Raji (cell line): ENCODE measurements around the gene LDLRAD2.

ENCODE experiments used
- POLR2A ChIP-seq: IDR thresholded peaks from 2 replicates; pipeline ENCODE4 v1.6.1; 2011; ENCODE audit warnings: low read depth, low read length, control low read depth; ENCODE audit not compliant: insufficient read depth

The LDLRAD2 gene

DNA sequence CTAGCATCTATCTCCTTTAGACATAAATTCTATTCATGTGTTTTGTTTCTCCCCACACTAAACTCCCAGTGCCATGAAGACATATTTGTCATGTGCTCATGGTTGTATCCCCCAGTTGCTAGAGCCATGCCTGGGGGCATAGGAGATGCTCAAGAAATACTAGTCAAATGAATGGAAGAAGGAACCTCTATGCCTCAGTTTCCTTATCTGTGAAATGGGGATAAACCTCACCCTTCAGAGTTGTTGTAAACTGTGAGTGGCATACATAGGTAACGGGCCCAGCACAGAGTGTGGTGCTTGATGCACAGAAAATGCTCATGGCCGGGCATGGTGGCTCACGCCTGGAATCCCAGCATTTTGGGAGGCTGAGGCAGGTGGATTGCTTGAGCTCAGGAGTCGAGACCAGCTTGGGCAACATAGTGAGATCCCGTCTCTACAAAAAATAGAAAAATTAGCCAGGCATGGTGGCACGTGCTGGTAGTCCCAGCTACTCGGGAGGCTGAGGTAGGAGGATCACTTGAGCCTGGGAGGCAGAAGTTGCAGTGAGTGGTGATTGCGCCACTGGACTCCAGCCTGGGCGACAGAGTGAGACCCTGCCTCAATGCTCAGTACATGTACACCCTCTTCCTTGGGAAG lies 8.7 kb downstream of the LDLRAD2 start:
- no peak for TF ChIP-seq POLR2A

DNA sequence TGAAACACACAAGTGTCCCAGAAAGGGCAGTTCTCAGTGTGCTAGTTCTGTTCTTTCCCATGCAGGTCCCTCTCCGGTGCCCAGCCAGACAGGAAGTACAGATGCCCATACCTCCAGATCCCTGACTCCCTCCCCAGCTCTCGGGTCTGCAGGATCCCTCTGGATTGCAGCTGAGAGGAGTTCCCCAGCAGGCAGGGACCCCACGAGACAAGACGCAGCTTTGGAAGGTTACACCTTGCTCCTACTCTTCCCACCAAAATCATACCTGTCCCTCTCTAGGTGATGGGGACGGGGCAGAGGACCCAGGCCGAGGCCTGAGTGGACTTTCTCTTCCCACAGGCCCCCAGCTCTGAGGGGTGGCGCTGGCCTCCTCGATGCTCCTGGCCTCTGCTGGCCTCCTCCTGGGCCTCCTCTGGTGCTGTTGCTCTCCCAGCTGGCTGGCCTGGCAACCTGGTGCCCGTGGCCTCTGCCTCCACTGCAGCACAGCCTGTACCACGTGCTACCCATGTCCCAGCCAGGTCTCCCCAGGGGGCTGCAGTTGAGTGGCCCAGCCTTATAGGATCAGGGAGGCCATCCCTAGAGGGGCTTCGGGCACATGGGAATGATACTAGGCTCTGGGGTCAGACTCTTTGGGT lies 9.4 kb downstream of the LDLRAD2 start:
- TF ChIP-seq POLR2A: no peak

DNA sequence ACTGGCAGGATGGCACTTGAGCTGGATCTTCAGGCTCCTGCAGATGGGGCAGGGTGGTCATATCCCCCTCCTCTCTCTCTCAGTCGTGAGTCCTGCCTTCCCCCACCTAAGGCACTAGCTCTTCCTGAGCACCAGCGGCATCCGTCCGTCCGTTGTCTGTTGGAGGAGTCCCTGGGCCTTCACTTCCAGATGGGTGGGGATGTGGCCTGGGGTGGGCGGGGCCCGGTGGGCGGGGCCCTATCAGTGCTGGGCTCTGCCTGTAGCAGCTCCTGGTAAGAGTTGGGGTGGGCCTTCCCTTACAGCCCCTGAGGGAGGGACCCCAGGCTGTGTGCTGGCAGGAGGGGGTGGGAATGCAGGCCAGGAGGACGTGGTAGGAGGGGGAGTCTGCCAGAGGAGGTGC lies 10.3 kb downstream of the LDLRAD2 start:
- no peak for TF ChIP-seq POLR2A

DNA sequence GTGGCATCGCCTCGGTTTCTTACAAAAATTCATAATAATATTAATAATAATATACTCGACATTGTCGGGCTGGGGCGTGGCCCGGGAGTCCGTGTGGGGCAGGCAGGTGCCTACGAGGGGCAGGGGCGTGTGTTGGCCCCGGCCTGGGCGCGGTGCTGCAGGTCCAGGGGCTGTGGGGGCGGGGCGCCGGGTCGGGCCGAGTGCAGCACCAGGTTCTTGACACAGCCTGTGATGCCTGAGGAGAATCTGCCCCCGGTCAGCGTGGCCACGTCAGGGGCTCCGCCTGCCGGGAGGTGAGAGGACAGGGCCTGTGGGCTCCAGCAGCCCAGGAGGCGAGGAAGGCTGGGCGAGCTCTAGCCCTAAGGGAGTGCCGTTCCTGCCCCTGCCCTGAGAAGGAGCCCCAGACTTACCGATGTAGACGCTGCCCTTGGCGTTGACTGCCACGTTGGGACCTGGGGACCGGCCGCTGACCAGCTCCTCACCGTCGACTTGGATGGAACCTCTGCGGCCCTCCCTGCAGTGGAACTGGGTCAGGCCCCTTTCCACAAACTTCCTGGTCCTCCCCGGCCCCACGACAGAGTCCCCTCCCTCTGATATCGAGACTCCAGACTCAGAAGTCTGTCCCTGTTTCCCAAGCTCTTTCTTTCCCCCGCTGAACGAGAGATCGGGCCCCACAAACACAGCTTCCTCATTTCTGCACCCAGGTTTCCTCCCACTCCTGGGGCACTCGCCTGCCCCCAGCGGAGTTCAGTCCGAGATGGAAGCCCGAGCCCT lies 11.3 kb downstream of the LDLRAD2 start:
- TF ChIP-seq POLR2A: no peak

DNA sequence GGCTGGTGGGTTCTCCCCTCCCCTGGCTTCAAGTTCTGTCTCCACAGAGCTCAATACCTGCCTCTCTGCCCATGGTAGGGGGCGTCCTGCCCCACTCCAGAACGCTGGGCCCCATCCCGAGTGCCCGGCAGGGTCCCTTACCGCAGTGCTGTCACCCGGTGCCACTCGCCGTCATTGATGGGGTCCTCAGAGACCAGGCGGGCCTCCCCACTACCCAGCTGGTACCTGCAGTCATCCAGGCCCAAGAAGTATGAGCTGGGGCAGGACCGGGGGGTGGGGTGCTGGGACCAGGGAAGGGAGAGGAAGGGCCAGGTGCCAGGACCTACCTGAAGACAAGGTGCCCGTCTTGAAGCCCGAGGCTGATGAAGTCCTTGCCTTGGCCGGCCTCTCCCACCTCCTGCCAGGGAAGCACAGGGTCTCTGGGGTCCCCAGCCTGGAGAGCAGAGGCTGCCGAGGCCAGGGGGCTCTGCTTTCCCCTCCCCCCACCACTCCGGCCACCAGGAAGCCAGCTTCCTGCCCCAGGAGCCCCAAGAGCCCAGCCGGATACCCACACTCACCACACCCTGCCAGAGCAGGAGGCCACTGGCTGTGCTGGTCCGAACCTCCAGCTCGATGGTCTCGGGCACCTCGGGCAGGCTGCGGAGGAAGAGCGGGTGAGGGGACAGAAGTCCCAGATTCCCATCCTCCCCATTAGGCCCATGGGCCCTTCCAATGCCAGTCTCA lies 12.1 kb downstream of the LDLRAD2 start:
- no peak for TF ChIP-seq POLR2A

DNA sequence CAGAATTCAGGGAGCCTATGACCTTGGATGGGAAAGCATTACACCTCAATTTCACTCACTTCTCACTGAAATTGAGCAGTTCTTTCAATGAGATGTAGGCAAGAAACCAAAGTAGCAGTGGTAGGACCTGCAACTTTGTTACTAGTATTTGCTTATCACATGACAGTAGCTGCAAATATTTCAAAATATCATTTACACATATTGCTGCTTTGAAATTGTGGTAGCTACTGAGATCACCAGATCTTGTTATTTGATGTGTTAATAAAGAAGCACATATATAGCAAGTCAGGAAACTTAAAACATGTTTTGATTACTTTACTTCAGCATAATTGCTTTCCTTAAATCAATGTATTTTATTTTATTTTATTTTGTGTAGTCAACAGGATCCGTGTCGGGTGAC lies 12.9 kb downstream of the LDLRAD2 start:
- no peak for TF ChIP-seq POLR2A

DNA sequence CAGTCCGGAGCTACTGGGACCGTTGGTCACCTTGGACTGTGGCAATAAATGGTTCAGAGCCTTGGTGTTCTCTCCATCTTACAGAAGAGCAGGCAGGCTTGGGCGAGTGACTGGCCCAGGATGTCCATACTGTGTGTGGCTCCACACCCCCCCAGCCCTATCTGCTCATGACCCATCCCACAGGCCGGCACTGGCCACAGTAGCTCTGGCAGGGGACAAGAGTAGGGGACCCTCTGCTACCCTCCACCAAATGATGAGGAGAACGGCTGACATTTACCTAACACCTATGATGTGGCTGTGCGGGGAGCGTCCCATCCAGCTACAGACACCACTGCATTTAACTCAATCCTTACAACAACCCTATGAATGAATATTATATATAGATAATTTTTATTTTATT lies 13.3 kb downstream of the LDLRAD2 start:
- no peak for TF ChIP-seq POLR2A

DNA sequence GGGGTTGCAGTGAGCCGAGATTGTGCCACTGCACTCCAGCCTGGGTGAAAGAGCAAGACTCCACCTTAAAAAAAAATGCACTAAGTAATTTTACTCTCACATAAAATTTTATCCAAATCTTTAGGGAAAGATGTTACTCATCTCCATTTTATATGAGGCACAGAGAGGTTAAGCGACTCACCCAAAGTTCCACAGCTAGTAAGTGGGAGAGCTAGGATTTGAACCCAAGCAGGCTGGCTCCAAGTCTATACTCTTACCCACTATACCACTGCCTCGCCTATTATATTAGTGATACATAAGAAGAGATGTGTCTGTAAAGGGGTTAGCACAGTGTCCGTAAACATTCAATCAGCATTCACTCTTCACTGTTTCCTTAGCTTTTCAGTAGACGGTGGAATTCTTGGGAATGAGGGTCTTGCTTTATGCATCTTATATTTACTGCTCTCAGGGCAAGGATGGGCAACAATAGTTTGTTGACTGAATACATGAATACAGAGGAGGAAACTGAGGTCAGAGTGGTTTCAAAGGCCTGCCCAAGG lies 15.1 kb downstream of the LDLRAD2 start:
- TF ChIP-seq POLR2A: no peak

DNA sequence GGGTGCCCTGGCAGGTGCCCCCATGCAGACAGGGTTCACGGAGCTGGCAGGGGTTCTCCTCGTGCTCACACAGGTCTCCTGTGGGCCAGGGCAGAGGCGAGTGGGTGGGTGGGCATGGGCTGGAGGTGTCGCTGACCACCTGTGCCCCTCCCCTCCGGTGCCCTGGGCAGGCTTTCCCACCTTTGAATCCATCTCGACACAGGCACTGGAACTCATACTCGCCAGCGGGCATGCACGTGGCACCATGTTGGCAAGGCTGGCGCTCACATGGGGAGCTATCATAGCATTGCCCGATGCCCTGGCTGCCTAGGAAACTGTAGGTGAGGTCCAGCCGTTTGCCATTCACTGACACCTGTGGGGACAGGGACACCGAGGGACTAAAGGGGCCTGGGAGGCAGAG lies 16.0 kb downstream of the LDLRAD2 start:
- no peak for TF ChIP-seq POLR2A

DNA sequence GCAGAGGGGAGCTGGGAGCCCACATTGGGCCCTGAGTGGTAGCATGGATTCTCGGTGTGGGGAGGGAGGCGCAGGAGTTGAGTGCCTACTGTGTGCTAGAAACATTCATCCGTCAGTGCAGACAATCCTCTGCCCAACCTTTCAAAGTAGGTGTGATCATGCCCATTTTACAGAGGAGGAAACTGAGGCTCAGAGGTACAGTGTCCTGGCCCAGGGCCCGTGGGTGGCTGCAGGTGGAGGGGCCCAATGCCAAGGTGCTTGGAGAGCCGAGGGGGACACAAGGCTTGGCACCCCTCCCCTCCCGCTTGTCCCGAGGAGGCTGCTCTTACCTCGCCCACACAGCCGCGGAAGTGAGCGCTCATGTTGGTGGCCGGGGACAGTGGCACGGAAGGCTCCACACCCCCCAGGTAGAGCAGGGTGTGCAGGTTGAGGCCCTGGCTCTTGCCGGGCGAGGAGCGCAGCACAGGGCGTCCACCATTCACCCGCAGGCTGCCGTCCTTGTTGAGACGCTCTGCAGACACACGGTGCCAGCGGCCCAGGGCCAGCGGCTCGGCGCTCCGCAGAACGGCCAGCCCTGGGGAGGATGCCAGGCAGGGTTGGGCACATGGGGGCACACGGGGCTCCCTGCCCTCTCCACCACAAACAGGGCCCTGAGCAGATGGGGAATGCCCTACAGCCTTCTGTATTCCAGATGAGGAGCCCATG lies 16.6 kb downstream of the LDLRAD2 start:
- no peak for TF ChIP-seq POLR2A

DNA sequence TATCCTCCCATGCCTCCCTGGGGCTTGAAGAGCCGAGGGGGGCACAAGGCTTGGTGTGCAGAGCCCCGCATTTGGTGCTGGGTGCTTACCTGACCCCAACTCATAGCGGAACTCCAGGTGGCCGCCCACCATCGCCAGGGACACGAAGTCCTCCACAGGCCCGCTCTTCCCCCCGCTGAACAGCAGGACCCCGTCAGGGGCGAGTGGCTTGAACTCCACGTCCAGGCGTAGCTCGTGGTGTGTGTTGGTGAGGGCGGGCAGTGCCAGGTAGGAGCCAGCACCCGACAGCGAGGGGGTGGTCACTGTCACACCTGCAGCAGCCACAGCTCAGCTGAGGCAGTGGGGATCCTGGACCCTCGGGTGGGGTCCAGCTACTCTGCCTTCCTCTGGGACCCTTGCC lies 17.2 kb downstream of the LDLRAD2 start:
- TF ChIP-seq POLR2A: no peak

DNA sequence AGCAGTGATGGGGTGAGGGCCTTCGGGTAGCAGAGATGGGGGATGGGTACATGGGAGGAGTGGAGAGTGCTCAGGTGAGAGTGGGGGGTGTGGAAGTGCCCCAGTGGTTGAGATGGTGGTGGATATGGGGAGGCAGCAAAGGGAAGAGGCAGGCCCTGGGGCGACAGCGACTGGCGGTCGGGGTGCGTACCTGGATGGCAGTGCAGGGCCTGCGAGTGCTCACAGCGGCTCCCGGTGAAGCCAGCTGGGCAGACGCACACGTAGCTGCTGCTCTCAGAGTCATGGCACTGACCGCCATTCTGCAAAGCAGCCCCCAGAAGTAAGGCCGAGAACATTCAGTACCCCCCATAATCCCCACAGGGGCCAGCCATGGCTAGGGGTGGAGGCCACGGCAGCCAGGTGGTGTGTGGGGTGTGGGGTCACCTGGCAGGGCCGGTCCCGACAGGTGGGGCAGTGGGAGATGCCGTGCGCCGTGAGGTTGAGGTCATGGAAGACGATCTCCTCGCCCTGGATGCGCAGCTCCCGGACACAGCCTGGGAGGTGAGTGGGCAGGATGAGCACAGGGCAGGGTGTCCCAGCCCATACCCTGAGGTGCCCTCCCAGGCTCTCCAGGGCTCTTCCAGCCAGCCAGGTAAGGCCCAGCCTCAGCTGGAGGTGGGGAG lies 18.9 kb downstream of the LDLRAD2 start:
- TF ChIP-seq POLR2A: no peak

DNA sequence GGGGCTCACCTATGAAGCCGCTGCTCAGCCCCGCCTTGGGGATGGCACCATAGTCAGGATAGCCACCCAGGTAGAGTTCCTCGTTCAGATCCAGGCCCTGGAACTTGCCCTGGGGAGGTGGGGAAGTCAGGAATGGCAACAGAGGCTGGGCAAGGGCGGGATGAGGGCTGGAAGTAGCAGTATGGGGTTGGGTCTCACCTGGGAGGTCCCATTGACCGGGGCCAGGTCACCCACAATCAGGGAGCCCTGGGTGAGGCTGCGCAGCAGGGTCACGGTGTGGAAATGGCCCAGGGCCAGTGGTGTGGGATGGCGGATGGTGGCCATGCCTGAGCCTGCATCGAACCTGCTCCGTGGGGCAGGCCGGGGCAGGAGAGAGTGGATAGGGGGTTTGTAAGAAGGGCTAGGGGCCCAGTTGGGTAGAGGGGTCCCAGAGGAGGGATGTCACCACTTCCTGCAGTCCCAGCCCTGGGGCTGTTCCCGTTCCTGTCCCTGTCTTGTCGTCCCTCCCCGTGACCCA lies 19.4 kb downstream of the LDLRAD2 start:
- no peak for TF ChIP-seq POLR2A

DNA sequence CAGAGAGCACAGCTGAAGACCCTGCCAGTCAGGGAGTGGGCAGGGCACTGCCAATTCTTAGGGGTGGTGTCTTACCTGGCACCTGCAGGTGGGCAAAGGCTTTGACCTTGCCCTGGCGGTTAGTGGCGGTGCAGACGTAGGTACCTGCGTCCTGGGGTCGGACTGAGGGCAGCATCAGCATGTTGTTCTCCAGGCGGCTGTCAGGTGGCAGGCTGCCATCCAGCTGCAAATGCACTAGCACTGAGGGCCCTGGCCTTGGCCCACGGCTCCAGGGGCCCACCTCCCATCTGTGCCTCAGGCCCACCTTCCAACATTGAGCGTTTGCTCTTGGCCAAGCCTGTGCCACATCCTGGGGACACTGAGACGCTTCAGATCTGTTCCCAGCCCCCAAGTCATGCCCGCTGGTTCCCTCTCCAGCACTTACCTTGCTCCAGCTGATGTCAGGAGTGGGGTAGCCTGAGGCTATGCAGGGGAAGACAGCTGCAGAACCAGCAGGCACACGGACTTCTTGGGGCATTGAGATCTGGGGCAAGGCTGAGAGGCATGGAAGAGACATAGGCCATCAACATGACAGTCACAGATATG lies 21.4 kb downstream of the LDLRAD2 start:
- no peak for TF ChIP-seq POLR2A
